ENCODE measurements around the gene RAD18. TPM values are rescaled to one million over a fixed set of nuclear protein-coding genes. Genes with fewer than 3 reads are reported as not detected.

RAD18 gene
- total RNA-seq, 1 experiment from 2014 or later: 42.5 TPM

GRCh38 chr3:8893001-8893400 is 70.3 kb downstream of the RAD18 start:
- TF ChIP-seq CTCF (conservative IDR thresholded peaks at IDR 0.05; ENCODE audit: low read depth, low read length): no peak
- TF ChIP-seq EZH2 (IDR thresholded peaks at IDR 0.05; ENCODE audit: borderline replicate concordance, low read depth, low read length, poor library complexity, severe bottlenecking): no peak
- H3K9me3 ChIP-seq (ENCODE audit: low read depth, low read length, poor library complexity, severe bottlenecking): no peaks in the 10 kb centered on the region

GRCh38 chr3:8891774-8892173 is 71.5 kb downstream of the RAD18 start:
- intact Hi-C loops (cut with micrococcal nuclease; ENCODE audit: unreplicated experiment): no loop called here
- no peak overlapping the region for H3K4me3 ChIP-seq (ENCODE audit: low read depth, low read length, poor library complexity, severe bottlenecking)
- H3K27ac ChIP-seq (ENCODE audit: low read depth, low read length, poor library complexity, severe bottlenecking): no peak overlapping the region
- no peaks in the 10 kb centered on the region for H3K36me3 ChIP-seq (ENCODE audit: insufficient read depth, low read length, poor library complexity, severe bottlenecking)
- no peaks in the 10 kb centered on the region for H3K4me1 ChIP-seq (ENCODE audit: insufficient read depth, low read length, poor library complexity, severe bottlenecking)
- ChIA-PET POLR2A (ENCODE audit: low non-redundant PET) (no interaction called here), CTCF (no interaction called here)
- TF ChIP-seq CTCF (conservative IDR thresholded peaks at IDR 0.05; ENCODE audit: low read depth, low read length) (no peak), EZH2 (IDR thresholded peaks at IDR 0.05; ENCODE audit: borderline replicate concordance, low read depth, low read length, poor library complexity, severe bottlenecking) (no peak)
- no peaks in the 10 kb centered on the region for H3K27me3 ChIP-seq (replicated peaks; ENCODE audit: insufficient read depth, low read depth, low read length, poor library complexity)
- no peaks in the 10 kb centered on the region for H3K9me3 ChIP-seq (ENCODE audit: low read depth, low read length, poor library complexity, severe bottlenecking)
- no TSS peak for BruUV-seq (replicated peaks)
- no peak for DNase-seq (ENCODE audit: low spot score)

More at GRCh38 chr3:8893001-8893400, 70.3 kb downstream of the RAD18 start:
- DNase-seq (ENCODE audit: low spot score): no peak
- POLR2A ChIA-PET (ENCODE audit: low non-redundant PET): no interaction called here
- Histone ChIP-seq H3K4me3 (ENCODE audit: low read depth, low read length, poor library complexity, severe bottlenecking) (no peak overlapping the region), H3K27ac (ENCODE audit: low read depth, low read length, poor library complexity, severe bottlenecking) (no peak overlapping the region), H3K27me3 (replicated peaks; ENCODE audit: insufficient read depth, low read depth, low read length, poor library complexity) (no peaks in the 10 kb centered on the region), H3K4me1 (ENCODE audit: insufficient read depth, low read length, poor library complexity, severe bottlenecking) (no peaks in the 10 kb centered on the region), H3K36me3 (ENCODE audit: insufficient read depth, low read length, poor library complexity, severe bottlenecking) (no peaks in the 10 kb centered on the region)
- no TSS peak for BruUV-seq (replicated peaks)
- CTCF ChIA-PET: no interaction called here
- intact Hi-C loops (cut with micrococcal nuclease; ENCODE audit: unreplicated experiment): no loop called here

DNA sequence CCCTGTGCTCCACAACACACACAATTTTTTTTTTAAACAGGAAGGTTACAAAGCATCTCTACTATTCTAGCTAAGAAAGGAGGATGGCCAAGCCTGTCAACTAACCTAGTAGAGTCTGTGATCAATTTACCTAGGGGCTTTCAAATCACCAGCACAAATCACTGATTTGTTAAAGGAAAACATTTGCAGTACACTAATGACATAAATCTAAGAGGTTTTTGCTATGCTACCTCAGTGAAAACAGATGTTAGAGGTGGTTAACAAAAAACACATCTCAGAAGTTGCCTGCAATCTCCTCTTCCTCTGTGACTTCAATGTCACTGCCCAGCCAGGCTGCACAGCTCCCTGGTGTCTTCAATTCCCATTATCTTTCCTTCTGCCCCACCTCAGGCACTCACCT is 72.0 kb downstream of the RAD18 start:
- DNase-seq (ENCODE audit: low spot score): no peak
- TF ChIP-seq EZH2 (IDR thresholded peaks at IDR 0.05; ENCODE audit: borderline replicate concordance, low read depth, low read length, poor library complexity, severe bottlenecking) (no peak), CTCF (conservative IDR thresholded peaks at IDR 0.05; ENCODE audit: low read depth, low read length) (no peak)
- Histone ChIP-seq H3K4me3 (ENCODE audit: low read depth, low read length, poor library complexity, severe bottlenecking) (no peak overlapping the region), H3K27me3 (replicated peaks; ENCODE audit: insufficient read depth, low read depth, low read length, poor library complexity) (no peaks in the 10 kb centered on the region), H3K36me3 (ENCODE audit: insufficient read depth, low read length, poor library complexity, severe bottlenecking) (no peaks in the 10 kb centered on the region), H3K4me1 (ENCODE audit: insufficient read depth, low read length, poor library complexity, severe bottlenecking) (no peaks in the 10 kb centered on the region), H3K9me3 (ENCODE audit: low read depth, low read length, poor library complexity, severe bottlenecking) (no peaks in the 10 kb centered on the region), H3K27ac (ENCODE audit: low read depth, low read length, poor library complexity, severe bottlenecking) (no peak overlapping the region)
- intact Hi-C loops (cut with micrococcal nuclease; ENCODE audit: unreplicated experiment): no loop called here
- no TSS peak for BruUV-seq (replicated peaks)
- POLR2A ChIA-PET (ENCODE audit: low non-redundant PET): no interaction called here
- CTCF ChIA-PET: interaction anchor here (0.6 kb wide), 1 partner anchor 20 kb away, joined by 3 read pairs; no protein-coding TSS in a partner anchor
